Mucosa of rectum (tissue), 2 donors: ENCODE data around the gene OR4F17.
"Not testable (repeated sequence)": the region's sequence is repeated elsewhere in the genome, so short reads cannot be mapped to it uniquely, and the experiment has no call there.

ENCODE experiments used
- H3K27ac ChIP-seq, 2 donors: one replicate each; pipeline ENCODE4 v1.7.0; 2013; ENCODE audit warnings: inconsistent platforms in 2 of 2, low read depth in 2 of 2, low read length in 2 of 2
- H3K27me3 ChIP-seq, 2 donors: one replicate each; pipeline ENCODE4 v1.7.0; 2013; ENCODE audit warnings: low read length in 2 of 2; ENCODE audit not compliant: control insufficient read depth in 2 of 2, insufficient read depth in 2 of 2
- H3K36me3 ChIP-seq, 2 donors: one replicate each; pipeline ENCODE4 v1.7.0; 2013; ENCODE audit warnings: low read length in 2 of 2; ENCODE audit not compliant: control insufficient read depth in 2 of 2, insufficient read depth in 2 of 2
- H3K4me1 ChIP-seq, 2 donors: one replicate each; pipeline ENCODE4 v1.7.0; 2013; ENCODE audit warnings: low read length in 2 of 2, mild to moderate bottlenecking in 1 of 2; ENCODE audit not compliant: control insufficient read depth in 2 of 2, insufficient read depth in 2 of 2
- H3K4me3 ChIP-seq, 2 donors: one replicate each; pipeline ENCODE4 v1.7.0; 2013; ENCODE audit warnings: low read length in 2 of 2
- H3K9ac ChIP-seq, 2 donors: one replicate each; pipeline ENCODE4 v1.7.0; 2013; ENCODE audit warnings: low read length in 2 of 2, low read depth in 1 of 2, mild to moderate bottlenecking in 1 of 2
- H3K9me3 ChIP-seq, 2 donors: one replicate each; pipeline ENCODE4 v1.7.0; 2013; ENCODE audit warnings: low read length in 2 of 2; ENCODE audit not compliant: control insufficient read depth in 2 of 2
- donor health status: healthy.
- donor health status: Normal muscosa, but diverticular disease.

The OR4F17 gene, protein sequence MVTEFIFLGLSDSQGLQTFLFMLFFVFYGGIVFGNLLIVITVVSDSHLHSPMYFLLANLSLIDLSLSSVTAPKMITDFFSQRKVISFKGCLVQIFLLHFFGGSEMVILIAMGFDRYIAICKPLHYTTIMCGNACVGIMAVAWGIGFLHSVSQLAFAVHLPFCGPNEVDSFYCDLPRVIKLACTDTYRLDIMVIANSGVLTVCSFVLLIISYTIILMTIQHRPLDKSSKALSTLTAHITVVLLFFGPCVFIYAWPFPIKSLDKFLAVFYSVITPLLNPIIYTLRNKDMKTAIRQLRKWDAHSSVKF

DNA sequence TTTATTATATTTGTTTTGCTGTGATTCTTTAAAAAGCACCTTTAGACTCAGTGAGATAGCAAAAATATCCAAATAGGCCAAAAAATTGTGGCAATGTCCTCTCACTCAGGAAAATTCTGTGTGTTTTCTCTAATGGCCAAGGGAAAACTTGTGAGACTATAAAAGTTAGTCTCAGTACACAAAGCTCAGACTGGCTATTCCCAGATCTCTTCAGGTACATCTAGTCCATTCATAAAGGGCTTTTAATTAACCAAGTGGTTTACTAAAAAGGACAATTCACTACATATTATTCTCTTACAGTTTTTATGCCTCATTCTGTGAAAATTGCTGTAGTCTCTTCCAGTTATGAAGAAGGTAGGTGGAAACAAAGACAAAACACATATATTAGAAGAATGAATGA is at the start of gene OR4F17:
OR4F17 (plus strand) TSS at position 301 of the 400 bp plus-strand sequence. CDS start 3,575 bp downstream, outside the sequence.
- not testable (repeated sequence) for H3K36me3 ChIP-seq, H3K4me1 ChIP-seq, H3K4me3 ChIP-seq, H3K27ac ChIP-seq, H3K27me3 ChIP-seq, H3K9me3 ChIP-seq, H3K9ac ChIP-seq

DNA sequence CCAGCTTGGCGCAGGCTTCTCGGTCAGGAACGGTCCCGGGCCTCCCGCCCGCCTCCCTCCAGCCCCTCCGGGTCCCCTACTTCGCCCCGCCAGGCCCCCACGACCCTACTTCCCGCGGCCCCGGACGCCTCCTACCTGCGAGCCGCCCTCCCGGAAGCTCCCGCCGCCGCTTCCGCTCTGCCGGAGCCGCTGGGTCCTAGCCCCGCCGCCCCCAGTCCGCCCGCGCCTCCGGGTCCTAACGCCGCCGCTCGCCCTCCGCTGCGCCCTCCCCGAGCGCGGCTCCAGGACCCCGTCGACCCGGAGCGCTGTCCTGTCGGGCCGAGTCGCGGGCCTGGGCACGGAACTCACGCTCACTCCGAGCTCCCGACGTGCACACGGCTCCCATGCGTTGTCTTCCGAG is 36.1 kb upstream of the OR4F17 start:
- not testable (repeated sequence) for H3K27me3 ChIP-seq, H3K4me3 ChIP-seq, H3K27ac ChIP-seq, H3K9ac ChIP-seq, H3K36me3 ChIP-seq, H3K9me3 ChIP-seq, H3K4me1 ChIP-seq

DNA sequence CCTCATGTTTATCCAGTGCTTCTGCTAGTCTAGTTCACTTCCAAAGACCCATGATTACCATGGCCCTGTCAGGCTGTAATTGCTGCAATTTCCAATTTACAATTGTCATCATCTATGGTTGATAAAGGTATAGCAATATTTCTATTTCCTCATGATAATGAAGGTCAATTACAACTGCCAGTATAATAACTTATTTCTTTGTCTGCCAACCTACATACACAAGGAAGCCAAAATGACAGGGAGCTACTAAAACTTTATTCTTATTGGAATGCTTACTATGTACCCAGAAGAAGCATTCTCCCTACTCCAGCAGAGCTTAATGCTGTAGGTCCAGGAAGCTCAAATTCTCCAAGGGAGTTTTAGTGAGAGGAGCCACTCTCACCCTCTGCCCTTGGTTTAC is 24.0 kb upstream of the OR4F17 start:
- not testable (repeated sequence) for H3K9me3 ChIP-seq, H3K4me1 ChIP-seq, H3K4me3 ChIP-seq, H3K9ac ChIP-seq, H3K27ac ChIP-seq, H3K27me3 ChIP-seq, H3K36me3 ChIP-seq

DNA sequence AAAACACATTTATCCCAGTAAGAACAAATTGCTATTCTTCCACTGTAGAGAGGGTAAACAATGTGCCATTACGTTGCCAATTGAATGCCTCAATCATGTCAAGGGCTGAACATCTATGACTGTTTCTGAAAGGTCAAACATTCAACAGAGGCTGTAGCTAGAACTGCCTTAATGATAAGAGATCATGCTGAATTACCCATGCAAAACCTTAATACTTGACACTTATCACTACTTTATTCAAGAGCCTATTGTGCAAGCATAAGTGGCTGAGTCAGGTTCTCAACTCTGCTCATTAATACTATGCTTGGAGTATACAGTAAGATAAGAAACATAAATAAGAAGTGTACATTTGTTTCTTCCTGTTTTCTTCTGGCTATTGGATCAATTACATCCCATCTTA is 23.3 kb upstream of the OR4F17 start:
- not testable (repeated sequence) for H3K27me3 ChIP-seq, H3K4me1 ChIP-seq, H3K36me3 ChIP-seq, H3K9me3 ChIP-seq, H3K9ac ChIP-seq, H3K27ac ChIP-seq, H3K4me3 ChIP-seq

DNA sequence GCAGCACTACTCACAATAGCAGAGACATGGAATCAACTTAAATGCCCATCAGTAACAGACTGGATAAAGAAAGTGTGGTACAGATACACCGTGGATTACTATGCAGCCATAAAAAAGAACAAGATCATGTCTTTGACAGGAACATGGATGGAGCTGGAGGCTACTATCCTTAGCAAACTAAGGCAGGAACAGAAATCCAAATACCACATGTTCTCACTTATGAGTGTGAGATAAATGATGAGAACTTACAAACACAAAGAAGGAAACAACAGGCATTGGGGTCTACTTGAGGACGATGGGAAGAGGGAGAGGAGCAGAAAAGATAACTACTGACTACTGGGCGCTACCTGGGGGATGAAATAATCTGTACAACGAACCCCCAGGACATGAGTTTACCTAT is 16.2 kb upstream of the OR4F17 start:
- H3K36me3 ChIP-seq, H3K9ac ChIP-seq, H3K4me3 ChIP-seq, H3K9me3 ChIP-seq, H3K4me1 ChIP-seq, H3K27me3 ChIP-seq, H3K27ac ChIP-seq: not testable (repeated sequence)

DNA sequence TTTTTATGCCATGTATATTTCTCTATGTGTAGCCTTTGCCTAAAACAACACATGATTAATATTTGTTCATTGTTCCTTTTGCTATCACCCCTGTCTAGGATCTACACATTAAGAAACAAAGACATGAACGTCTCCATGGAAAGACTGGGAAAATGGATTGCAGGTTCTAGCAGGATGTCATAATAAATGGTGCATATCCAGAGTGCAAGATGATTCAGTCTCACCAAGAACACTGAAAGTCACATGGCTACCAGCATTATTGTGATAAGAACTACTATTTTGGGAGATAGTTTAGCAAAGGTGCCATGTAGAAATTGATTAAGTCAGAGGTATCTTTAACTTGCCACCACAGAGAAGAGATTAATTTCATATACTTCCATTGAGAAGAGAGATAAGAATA is 12.1 kb upstream of the OR4F17 start:
- H3K27me3 ChIP-seq, H3K4me1 ChIP-seq, H3K9me3 ChIP-seq, H3K36me3 ChIP-seq, H3K4me3 ChIP-seq, H3K9ac ChIP-seq, H3K27ac ChIP-seq: not testable (repeated sequence)

DNA sequence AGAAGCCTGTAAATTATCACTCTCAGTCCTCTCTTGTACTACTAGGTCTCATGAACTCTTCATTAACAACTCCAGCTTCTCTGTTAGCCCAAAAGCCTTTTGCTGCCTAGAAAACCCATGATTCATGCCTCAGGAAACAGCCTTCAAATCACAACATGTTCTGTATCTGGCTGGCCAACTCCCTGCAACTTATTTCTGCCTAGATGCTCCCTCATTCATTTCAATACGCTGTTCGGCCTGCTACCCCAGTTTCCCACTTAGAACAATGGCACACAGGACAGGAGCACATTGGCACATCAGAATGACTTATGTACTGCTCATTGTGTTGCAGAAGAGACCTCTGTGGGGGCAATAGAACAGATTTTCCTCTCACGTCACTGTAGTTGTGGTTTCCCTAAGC is 9.3 kb upstream of the OR4F17 start:
- H3K9me3 ChIP-seq, H3K4me3 ChIP-seq, H3K27ac ChIP-seq: not testable (repeated sequence)

DNA sequence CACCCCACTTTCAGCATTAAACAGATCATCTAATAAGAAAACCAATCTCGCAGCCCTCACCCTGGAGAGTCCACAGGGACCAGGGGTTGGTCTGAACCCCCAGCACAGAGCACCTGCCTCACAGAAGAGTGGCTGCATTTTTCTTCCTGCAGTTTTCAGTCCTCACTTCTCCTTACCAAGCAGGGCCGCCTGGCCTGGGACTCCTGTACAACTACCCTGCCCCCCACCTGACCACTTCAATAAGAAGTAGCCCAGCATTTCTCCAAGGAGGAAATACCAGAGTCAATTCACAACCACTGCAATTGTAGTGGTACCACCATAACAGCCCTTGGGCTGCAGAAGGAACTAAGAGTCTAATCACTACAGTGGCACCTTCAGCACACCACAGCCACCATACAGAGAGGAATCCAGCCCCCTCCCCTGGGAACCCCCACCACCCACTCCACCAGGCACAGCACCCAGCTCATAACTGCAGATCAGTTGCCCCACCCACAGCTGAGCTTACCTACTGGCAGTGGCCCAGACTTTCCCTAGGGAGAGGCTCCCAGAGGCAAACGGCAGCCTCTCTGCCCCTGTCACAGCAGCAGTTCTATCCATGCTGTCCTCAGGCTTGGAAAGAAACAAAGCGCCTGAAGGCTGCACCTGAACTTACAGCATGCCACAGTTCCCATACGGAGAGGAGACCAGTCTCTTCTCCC is 13.7 kb downstream of the OR4F17 start:
- not testable (repeated sequence) for H3K36me3 ChIP-seq, H3K27ac ChIP-seq, H3K4me3 ChIP-seq, H3K9me3 ChIP-seq, H3K27me3 ChIP-seq, H3K4me1 ChIP-seq, H3K9ac ChIP-seq

More for the DNA sequence above, 9.3 kb upstream of the OR4F17 start:
- H3K27me3 ChIP-seq, H3K36me3 ChIP-seq, H3K9ac ChIP-seq, H3K4me1 ChIP-seq: not testable (repeated sequence)
